ENCODE results near the gene CUX1. TPM values are rescaled to one million over a fixed set of nuclear protein-coding genes. Genes with fewer than 3 reads are reported as not detected.

CUX1 gene
- total RNA-seq, 1 experiment from 2014 or later, result 39.6 TPM

- Histone ChIP-seq H4K20me1 (ENCODE audit: low read length) (no peaks in the 10 kb centered on the region), H3K4me1 (ENCODE audit: insufficient read depth, low read length) (no peaks in the 10 kb centered on the region), H3K4me2 (ENCODE audit: low read length) (no peak overlapping the region), H3K4me3 (ENCODE audit: low read length) (no peak overlapping the region), H3K79me2 (ENCODE audit: low read length) (no peaks in the 10 kb centered on the region), H3F3A (ENCODE audit: low read length, unreplicated experiment) (no peaks in the 10 kb centered on the region), H3K36me3 (ENCODE audit: low read depth, low read length) (no peaks in the 10 kb centered on the region), H3K9ac (ENCODE audit: low read length) (no peak overlapping the region), H3K9me2 (replicated peaks; ENCODE audit: low read length) (no peaks in the 10 kb centered on the region), H3K27ac (ENCODE audit: low read length) (no peak overlapping the region), H3K9me3 (ENCODE audit: low read length) (no peaks in the 10 kb centered on the region), H2AFZ (ENCODE audit: low read length) (no peak overlapping the region), H3K27me3 (ENCODE audit: low read length) (no peaks in the 10 kb centered on the region)
- POLR2A ChIA-PET (ENCODE audit: unreplicated experiment), result no interaction called here
- ATAC-seq (no peak), DNase-seq (no peak)
- intact Hi-C loops (cut with micrococcal nuclease), result no loop called here
- CTCF ChIA-PET, result no interaction called here
- no peak for TF ChIP-seq EZH2 (IDR thresholded peaks at IDR 0.05; ENCODE audit: low read length, unreplicated experiment)
- no peak for TF ChIP-seq EZH2phosphoT487 (IDR thresholded peaks at IDR 0.05; ENCODE audit: borderline replicate concordance, low read length)
- no peak for TF ChIP-seq CTCF (conservative IDR thresholded peaks at IDR 0.05; ENCODE audit: low read depth, low read length)
- BruUV-seq (replicated peaks), result no TSS peak
Observed at GRCh38 chr7:102320181-102320580, 502.8 kb downstream of the CUX1 start.

- DNase-seq (no peak), ATAC-seq (no peak)
- no peaks in the 10 kb centered on the region for H4K20me1 ChIP-seq (ENCODE audit: low read length)
- H3F3A ChIP-seq (ENCODE audit: low read length, unreplicated experiment), result no peaks in the 10 kb centered on the region
- no peak overlapping the region for H3K4me2 ChIP-seq (ENCODE audit: low read length)
- no peaks in the 10 kb centered on the region for H3K9me3 ChIP-seq (ENCODE audit: low read length)
- no peak overlapping the region for H3K9ac ChIP-seq (ENCODE audit: low read length)
- no peaks in the 10 kb centered on the region for H3K9me2 ChIP-seq (replicated peaks; ENCODE audit: low read length)
- no peaks in the 10 kb centered on the region for H3K27me3 ChIP-seq (ENCODE audit: low read length)
- TF ChIP-seq EZH2 (IDR thresholded peaks at IDR 0.05; ENCODE audit: low read length, unreplicated experiment) (no peak), CTCF (conservative IDR thresholded peaks at IDR 0.05; ENCODE audit: low read depth, low read length) (no peak), EZH2phosphoT487 (IDR thresholded peaks at IDR 0.05; ENCODE audit: borderline replicate concordance, low read length) (no peak)
- CTCF ChIA-PET, result no interaction called here
- no peaks in the 10 kb centered on the region for H3K4me1 ChIP-seq (ENCODE audit: insufficient read depth, low read length)
- H3K4me3 ChIP-seq (ENCODE audit: low read length), result no peak overlapping the region
- no peak overlapping the region for H2AFZ ChIP-seq (ENCODE audit: low read length)
- no TSS peak for BruUV-seq (replicated peaks)
- H3K27ac ChIP-seq (ENCODE audit: low read length), result no peak overlapping the region
- intact Hi-C loops (cut with micrococcal nuclease), result no loop called here
- POLR2A ChIA-PET (ENCODE audit: unreplicated experiment), result no interaction called here
- H3K36me3 ChIP-seq (ENCODE audit: low read depth, low read length), result no peaks in the 10 kb centered on the region
- H3K79me2 ChIP-seq (ENCODE audit: low read length), result no peaks in the 10 kb centered on the region
Observed at GRCh38 chr7:102320601-102321350, 503.4 kb downstream of the CUX1 start.

- TF ChIP-seq EZH2 (IDR thresholded peaks at IDR 0.05; ENCODE audit: low read length, unreplicated experiment) (no peak), CTCF (conservative IDR thresholded peaks at IDR 0.05; ENCODE audit: low read depth, low read length) (no peak), EZH2phosphoT487 (IDR thresholded peaks at IDR 0.05; ENCODE audit: borderline replicate concordance, low read length) (no peak)
- Histone ChIP-seq H2AFZ (ENCODE audit: low read length) (no peak overlapping the region), H3K27ac (ENCODE audit: low read length) (no peak overlapping the region), H3K36me3 (ENCODE audit: low read depth, low read length) (no peaks in the 10 kb centered on the region), H3K4me2 (ENCODE audit: low read length) (no peak overlapping the region), H3K9ac (ENCODE audit: low read length) (no peak overlapping the region), H3F3A (ENCODE audit: low read length, unreplicated experiment) (no peaks in the 10 kb centered on the region), H3K79me2 (ENCODE audit: low read length) (no peaks in the 10 kb centered on the region), H3K9me3 (ENCODE audit: low read length) (no peaks in the 10 kb centered on the region), H3K4me1 (ENCODE audit: insufficient read depth, low read length) (no peaks in the 10 kb centered on the region), H3K27me3 (ENCODE audit: low read length) (no peaks in the 10 kb centered on the region), H3K9me2 (replicated peaks; ENCODE audit: low read length) (no peaks in the 10 kb centered on the region), H3K4me3 (ENCODE audit: low read length) (no peak overlapping the region), H4K20me1 (ENCODE audit: low read length) (no peaks in the 10 kb centered on the region)
- ATAC-seq (no peak), DNase-seq (no peak)
- intact Hi-C loops (cut with micrococcal nuclease), result no loop called here
- POLR2A ChIA-PET (ENCODE audit: unreplicated experiment), result no interaction called here
- CTCF ChIA-PET, result no interaction called here
- BruUV-seq (replicated peaks), result no TSS peak
Observed at GRCh38 chr7:102321351-102322201, 504.1 kb downstream of the CUX1 start.
